ENCODE measurements around the gene LAPTM5. TPM values are rescaled to one million over a fixed set of nuclear protein-coding genes. Genes with fewer than 3 reads are reported as not detected.

The LAPTM5 gene
- total RNA-seq, 1 experiment from 2014 or later = not detected

DNA sequence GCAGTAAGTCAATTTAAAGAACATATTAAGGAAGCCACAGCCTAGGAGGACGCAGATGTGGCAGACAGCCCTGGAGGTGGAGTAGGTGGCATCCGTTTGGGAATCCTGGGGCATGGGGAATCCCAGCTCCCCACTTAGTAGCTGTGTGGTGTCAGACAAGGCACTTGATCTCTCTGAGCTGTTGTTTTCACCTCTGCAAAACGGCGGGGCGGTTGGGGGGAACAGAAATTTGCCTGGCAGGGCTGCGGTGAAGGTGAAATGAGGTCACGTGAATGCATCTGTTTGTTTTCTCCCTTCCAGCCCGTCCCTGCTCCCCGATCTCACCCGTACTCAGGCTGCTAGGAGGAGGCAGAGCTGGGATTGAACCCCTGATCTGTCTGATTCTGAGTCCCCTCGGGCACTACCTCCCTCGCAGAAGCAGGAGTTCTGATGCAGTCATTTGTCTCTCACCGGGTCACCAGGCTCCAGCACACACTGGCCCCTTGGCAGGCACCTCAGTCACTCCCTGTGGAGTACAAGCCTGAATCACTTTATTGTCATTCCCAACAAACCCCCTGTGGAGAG lies 2.2 kb upstream of the LAPTM5 start:
- Histone ChIP-seq H3K9me3 (replicated peaks) (no peaks in the 10 kb centered on the region), H3K36me3 (no peaks in the 10 kb centered on the region), H3K27me3 (replicated peaks) (no peaks in the 10 kb centered on the region), H3K4me3 (no peak overlapping the region), H3K4me1 (replicated peaks) (peaks cover 21% of the 10 kb centered on the region), H3K27ac (no peak overlapping the region)
- no peak for DNase-seq (ENCODE audit: low read depth in 1 of 2, low spot score in 2 of 2)

DNA sequence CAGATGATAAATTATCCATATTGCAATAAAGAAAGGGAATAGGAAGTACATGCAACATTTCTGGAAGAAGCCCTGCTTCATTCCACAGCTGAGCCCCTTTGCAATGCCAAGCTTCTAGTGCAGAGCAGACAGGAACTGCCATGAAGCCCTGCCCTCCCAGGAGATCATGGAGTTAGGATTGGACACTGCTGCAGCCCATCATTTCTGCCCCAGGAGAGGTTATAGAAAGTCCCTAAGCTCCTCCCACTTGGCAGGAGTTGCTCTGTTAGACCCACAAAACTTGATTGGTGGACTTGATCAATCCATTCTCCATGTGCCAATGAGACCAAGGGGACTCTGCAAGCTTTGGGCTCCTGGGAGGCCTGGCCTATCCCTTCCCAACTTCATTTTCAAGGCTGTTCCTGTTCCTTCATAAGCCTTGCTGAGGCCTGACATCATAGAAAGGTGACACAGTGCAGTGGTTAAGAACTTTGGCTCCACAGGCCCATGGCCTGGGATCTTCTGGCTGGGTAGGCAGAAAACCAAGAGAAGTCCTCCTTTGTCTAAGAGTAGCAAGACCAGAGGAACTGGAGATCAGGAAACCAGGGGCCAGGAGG lies 1.3 kb upstream of the LAPTM5 start:
- Histone ChIP-seq H3K9me3 (replicated peaks) (no peaks in the 10 kb centered on the region), H3K27me3 (replicated peaks) (no peaks in the 10 kb centered on the region), H3K27ac (no peak overlapping the region), H3K4me3 (no peak overlapping the region), H3K36me3 (no peaks in the 10 kb centered on the region), H3K4me1 (replicated peaks) (peaks cover 20% of the 10 kb centered on the region)
- peak in 1 of 2 experiments; percentile 10 for DNase-seq (ENCODE audit: low read depth in 1 of 2, low spot score in 2 of 2)

DNA sequence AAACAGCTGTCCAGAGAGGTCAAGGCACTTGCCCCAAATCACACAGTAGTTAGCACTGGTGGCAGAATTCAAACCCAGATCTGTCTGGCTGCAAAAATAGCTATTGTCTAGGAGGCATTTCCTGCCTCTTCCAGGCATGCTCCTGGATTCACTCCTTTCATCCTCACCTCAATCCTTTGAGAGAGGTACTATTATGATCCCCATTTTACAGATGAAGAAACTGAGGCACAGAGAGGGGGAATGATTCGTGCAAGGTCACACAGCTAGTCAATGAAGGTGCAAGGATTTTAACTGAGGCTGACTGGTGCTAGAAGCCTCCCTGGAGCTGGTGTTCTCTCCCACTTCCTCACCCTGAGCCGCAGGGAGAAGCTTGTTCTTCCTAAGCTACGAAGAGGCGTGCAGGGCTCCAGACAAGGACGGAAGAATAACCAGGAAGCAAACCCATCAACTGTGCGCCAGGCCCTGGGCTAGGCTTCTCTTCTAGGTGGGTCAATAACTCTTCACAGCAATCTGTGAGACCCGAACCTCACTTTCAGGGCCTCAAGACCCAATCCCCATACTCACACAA lies 631 bp upstream of the LAPTM5 start:
- DNase-seq (ENCODE audit: low read depth in 1 of 2, low spot score in 2 of 2) = no peak
- Histone ChIP-seq H3K4me1 (replicated peaks) (peaks cover 14% of the 10 kb centered on the region), H3K36me3 (no peaks in the 10 kb centered on the region), H3K27me3 (replicated peaks) (no peaks in the 10 kb centered on the region), H3K9me3 (replicated peaks) (no peaks in the 10 kb centered on the region), H3K4me3 (no peak overlapping the region), H3K27ac (no peak overlapping the region)

DNA sequence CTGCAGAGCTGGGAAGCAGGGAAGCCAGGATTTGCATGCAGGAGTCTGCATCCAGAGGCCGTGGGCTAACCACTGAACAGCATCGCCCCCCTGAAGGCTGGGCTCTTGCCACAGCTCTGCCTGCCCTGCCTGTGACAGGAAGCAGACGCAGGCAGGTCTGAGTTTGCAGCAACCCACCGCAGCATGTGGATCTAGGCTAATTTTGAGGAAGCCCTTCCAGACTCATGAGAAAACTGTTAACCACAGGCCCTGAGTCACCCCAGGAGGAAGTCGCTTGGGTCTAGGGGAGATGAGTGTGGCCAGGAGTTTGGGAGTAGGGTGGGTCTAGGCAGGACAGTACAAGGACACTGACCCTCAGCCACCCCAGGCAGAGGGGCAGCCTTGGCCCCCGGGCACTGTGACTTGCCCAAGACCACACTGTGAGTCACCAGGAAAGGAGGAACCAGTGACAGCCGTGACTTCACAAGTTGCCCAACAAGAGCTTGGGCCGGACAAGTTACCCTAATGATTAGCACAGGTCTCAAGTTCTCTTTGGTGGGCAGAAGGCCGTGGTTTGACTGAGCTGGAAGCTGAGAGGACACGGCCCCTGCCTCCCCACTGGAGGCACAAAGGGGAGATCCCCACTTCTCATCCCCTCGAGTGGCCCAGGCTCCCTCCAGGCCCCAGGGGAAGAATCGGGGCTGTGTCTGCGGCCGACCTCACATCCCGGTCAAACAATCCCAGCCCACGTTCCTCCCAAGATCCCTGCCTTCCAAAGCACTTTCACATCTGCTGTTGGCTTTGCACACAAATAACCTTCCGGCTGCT lies 826 bp downstream of the LAPTM5 start:
- H3K4me3 ChIP-seq = no peak overlapping the region
- no peaks in the 10 kb centered on the region for H3K27me3 ChIP-seq (replicated peaks)
- H3K27ac ChIP-seq = peak overlapping the region; percentile 38
- no peaks in the 10 kb centered on the region for H3K9me3 ChIP-seq (replicated peaks)
- H3K36me3 ChIP-seq = no peaks in the 10 kb centered on the region
- peak; percentile 49 to 64 for DNase-seq (ENCODE audit: low read depth in 1 of 2, low spot score in 2 of 2)
- H3K4me1 ChIP-seq (replicated peaks) = peaks cover 14% of the 10 kb centered on the region

DNA sequence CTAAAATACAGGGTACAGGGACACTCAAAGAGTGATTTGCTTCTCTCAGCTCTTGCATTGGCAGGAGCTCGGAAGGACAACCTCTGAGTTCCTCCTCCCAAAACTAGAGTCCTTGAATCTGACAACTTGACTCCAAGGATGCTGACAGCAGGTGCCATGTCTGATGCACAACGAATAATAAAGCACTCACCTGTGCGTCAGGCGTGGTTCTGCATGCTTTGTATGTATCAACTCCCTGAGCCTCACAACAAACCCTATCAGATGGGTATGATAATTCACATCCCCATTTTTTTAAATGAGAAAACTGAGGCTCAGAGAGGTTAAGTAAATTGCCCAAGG lies 1.4 kb downstream of the LAPTM5 start:
- H3K27ac ChIP-seq = no peak overlapping the region
- no peaks in the 10 kb centered on the region for H3K36me3 ChIP-seq
- H3K4me1 ChIP-seq (replicated peaks) = peaks cover 14% of the 10 kb centered on the region
- no peak overlapping the region for H3K4me3 ChIP-seq
- H3K9me3 ChIP-seq (replicated peaks) = no peaks in the 10 kb centered on the region
- H3K27me3 ChIP-seq (replicated peaks) = no peaks in the 10 kb centered on the region
- DNase-seq (ENCODE audit: low read depth in 1 of 2, low spot score in 2 of 2) = no peak

DNA sequence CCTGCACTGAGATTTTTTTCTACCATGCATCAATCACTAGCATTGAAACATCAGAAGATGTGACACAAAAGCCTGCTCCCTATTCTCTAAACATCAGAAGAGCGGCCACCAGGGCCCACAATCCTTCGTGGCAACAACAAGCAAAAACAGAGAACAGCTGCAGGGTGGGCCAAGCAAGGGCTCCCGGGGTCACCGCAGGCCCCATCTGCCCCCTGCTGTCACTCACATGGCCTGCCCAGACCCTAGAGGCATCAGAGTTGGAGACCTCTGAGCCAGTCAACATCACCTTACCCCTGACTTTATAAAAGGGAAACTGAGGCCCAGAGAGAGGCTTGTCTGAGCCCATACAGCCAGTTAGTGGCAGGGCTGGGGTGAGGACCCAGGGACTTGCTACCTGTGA lies 1.8 kb downstream of the LAPTM5 start:
- no peak for DNase-seq (ENCODE audit: low read depth in 1 of 2, low spot score in 2 of 2)
- no peaks in the 10 kb centered on the region for H3K9me3 ChIP-seq (replicated peaks)
- H3K36me3 ChIP-seq = no peaks in the 10 kb centered on the region
- H3K27ac ChIP-seq = no peak overlapping the region
- H3K4me1 ChIP-seq (replicated peaks) = peaks cover 14% of the 10 kb centered on the region
- H3K27me3 ChIP-seq (replicated peaks) = no peaks in the 10 kb centered on the region
- H3K4me3 ChIP-seq = no peak overlapping the region

DNA sequence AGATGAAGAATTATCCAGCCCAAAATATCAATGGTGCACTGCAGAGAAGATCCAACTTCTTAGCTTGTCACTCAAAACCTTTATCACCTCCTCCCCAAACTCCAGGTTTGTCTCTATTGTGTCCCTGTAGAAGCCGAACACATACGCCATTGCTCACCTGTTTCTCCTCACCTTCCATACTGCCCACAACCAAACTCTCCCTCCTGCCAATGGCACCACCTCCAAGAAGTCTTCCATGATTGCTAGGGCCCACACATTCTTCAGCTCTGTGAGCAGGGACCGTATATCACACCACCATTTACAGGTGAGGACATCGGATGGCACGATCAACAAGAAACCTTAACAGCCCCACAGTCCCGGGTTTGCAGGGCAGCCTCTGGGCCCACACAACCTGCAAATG lies 2.2 kb downstream of the LAPTM5 start:
- DNase-seq (ENCODE audit: low read depth in 1 of 2, low spot score in 2 of 2) = no peak
- peaks cover 14% of the 10 kb centered on the region for H3K4me1 ChIP-seq (replicated peaks)

DNA sequence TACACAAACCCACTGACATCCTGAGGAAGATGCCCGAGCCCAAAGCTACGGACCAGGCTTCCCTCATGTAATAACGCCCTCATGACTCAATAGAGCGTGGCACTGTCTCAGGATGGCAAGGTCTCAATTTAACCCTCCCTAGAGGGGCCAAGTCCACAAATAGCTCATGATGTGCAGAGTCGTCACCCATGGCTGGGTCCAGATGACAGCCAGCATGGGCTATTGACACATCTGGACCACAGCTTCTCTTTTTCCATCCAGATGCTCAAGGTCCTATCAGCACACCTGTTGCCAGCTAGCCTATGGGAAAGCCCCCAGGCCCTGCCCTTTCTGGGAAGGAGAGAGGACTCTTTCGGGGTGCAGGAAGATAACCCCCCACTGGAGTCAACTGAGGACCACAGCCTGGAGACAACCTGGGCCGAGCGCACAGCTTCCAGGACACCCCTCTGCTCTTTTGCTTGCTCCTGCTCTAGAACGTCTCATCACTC lies 2.8 kb downstream of the LAPTM5 start:
- Histone ChIP-seq H3K9me3 (replicated peaks) (no peaks in the 10 kb centered on the region), H3K36me3 (no peaks in the 10 kb centered on the region), H3K4me1 (replicated peaks) (peaks cover 14% of the 10 kb centered on the region), H3K27ac (no peak overlapping the region), H3K4me3 (no peak overlapping the region), H3K27me3 (replicated peaks) (no peaks in the 10 kb centered on the region)
- no peak for DNase-seq (ENCODE audit: low read depth in 1 of 2, low spot score in 2 of 2)

More for the DNA sequence above, 2.2 kb downstream of the LAPTM5 start:
- no peaks in the 10 kb centered on the region for H3K36me3 ChIP-seq
- H3K4me3 ChIP-seq = no peak overlapping the region
- H3K27ac ChIP-seq = no peak overlapping the region
- no peaks in the 10 kb centered on the region for H3K27me3 ChIP-seq (replicated peaks)
- H3K9me3 ChIP-seq (replicated peaks) = no peaks in the 10 kb centered on the region

DNA sequence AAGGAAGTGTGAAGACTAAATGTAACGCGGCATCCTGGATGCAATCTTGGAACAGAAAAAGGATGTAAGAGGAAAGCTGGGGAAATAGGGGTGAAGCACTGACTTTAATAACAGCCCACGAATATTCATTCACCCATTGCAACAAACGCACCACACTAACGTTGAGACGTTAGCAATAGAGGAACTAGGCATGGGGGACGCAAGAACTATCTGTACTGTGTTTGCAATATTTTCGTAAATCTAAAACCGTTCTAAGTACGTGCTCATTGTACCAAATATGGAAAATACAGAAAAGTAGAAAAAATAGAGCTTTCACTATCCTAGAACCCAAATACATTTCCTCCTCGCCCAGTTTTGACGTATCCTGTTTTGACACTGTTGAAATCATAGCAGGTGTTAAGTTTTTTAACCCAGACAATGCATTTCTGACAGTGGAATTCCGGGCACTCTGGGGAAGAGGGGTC lies 3.9 kb downstream of the LAPTM5 start:
- peaks cover 15% of the 10 kb centered on the region for H3K4me1 ChIP-seq (replicated peaks)
- no peaks in the 10 kb centered on the region for H3K36me3 ChIP-seq
- H3K27ac ChIP-seq = no peak overlapping the region
- no peaks in the 10 kb centered on the region for H3K9me3 ChIP-seq (replicated peaks)
- no peak overlapping the region for H3K4me3 ChIP-seq
- DNase-seq (ENCODE audit: low read depth in 1 of 2, low spot score in 2 of 2) = no peak
- no peaks in the 10 kb centered on the region for H3K27me3 ChIP-seq (replicated peaks)

DNA sequence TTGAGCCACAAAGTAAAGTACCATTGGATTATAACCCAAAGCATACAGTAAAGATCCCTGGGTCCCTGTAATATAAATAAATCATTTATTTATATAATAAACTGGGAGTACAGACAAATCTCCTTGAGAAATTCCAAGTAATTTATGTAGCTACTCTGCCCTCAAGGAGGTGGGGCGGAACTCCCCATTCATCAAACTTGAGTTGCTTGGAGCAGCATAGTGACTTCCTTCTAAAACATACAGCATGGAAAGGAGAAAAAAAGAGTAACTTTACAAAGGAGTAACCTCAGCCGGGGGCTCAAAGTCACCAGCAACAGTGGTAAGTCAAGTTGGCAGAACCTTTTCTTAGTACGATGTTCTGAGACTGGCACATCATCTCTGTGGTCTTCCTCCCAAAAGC lies 4.5 kb downstream of the LAPTM5 start:
- no peak overlapping the region for H3K27ac ChIP-seq
- H3K36me3 ChIP-seq = no peaks in the 10 kb centered on the region
- peaks cover 20% of the 10 kb centered on the region for H3K4me1 ChIP-seq (replicated peaks)
- DNase-seq (ENCODE audit: low read depth in 1 of 2, low spot score in 2 of 2) = no peak
- H3K27me3 ChIP-seq (replicated peaks) = no peaks in the 10 kb centered on the region
- H3K9me3 ChIP-seq (replicated peaks) = no peaks in the 10 kb centered on the region
- no peak overlapping the region for H3K4me3 ChIP-seq

DNA sequence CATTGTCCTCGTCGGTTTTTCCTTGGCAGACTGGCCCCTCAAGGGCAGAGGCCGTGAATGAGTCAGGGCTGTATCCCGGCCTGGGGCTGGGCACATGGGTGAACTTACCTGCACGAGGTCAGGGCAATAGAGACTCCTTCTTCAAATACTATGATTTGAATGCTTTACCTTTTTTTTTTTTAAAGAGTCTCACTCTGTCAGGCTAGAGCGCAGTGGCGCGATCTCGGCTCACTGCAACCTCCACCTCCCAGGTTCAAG lies 5.0 kb downstream of the LAPTM5 start:
- H3K27me3 ChIP-seq (replicated peaks) = no peaks in the 10 kb centered on the region
- peaks cover 23% of the 10 kb centered on the region for H3K4me1 ChIP-seq (replicated peaks)
- no peaks in the 10 kb centered on the region for H3K36me3 ChIP-seq
- no peak overlapping the region for H3K4me3 ChIP-seq
- H3K9me3 ChIP-seq (replicated peaks) = no peaks in the 10 kb centered on the region
- DNase-seq (ENCODE audit: low read depth in 1 of 2, low spot score in 2 of 2) = no peak
- H3K27ac ChIP-seq = no peak overlapping the region

DNA sequence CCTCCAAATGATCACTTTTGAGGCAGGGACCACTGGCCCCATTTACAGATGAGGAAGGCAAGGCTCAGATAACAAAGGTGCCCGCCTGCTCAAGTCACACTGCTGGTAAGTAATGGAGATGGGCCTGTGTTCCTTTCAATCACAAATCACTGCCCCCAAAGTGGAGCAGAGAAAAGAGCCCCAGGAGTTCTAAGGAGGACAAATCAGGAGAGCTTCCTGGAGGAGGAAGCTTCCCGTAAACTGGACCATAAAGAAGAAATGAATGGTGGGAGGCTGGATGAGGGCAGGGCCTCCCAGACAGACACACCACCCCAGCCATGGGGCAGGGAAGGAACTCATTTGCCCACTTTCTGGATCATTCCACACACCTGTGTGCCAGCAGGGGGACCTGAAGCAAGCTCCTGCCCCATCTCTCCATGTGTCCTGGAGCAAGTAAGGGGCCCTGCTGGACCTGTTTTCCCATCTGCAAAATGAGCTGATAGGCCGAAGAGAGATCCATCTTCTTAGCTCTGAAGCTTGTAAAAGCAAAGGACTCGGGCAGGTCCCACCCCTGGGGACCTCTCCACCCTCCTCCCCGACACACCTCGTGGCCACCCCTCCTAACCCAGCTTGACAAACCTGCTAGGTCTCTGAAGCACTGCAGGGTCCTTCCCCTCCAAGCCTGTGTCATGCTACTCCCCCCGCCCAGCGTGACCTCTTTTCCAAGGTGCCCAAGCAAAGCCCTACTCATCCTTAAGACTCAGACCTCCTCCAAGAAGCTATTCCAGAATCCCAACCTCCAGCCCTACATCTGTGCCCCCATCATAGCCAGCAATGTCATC lies 5.5 kb downstream of the LAPTM5 start:
- H3K27me3 ChIP-seq (replicated peaks) = no peaks in the 10 kb centered on the region
- no peaks in the 10 kb centered on the region for H3K36me3 ChIP-seq
- no peak for DNase-seq (ENCODE audit: low read depth in 1 of 2, low spot score in 2 of 2)
- no peak overlapping the region for H3K27ac ChIP-seq
- no peak overlapping the region for H3K4me3 ChIP-seq
- H3K4me1 ChIP-seq (replicated peaks) = peaks cover 21% of the 10 kb centered on the region
- H3K9me3 ChIP-seq (replicated peaks) = no peaks in the 10 kb centered on the region

DNA sequence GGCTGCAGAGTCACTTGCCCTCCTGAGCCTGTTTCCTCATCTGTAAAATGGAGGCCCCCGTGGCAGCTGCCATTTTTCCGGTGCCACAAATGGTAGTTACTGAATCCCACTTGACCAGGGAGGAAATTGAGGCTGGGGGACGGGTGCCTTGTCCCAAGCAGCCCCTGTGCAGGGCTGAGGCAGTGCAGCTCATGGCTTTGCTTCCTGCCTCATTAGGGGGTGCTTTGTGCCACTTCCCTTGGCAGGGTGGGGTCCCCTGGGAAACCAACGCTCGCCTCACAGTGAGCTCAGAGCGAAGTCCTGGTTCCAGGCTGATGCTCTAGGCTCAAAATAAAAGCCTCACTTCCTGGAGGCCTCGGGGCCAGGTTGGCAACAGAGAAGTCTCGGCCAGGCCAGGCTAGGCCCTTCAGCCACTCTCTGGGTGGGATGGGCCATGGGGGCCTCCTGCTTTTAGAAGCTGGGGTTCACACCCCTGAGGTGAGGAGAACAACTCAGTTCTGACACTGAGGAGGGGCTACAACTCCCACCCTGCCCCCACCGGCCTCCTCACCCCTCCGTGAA lies 6.8 kb downstream of the LAPTM5 start:
- Histone ChIP-seq H3K4me1 (replicated peaks) (peaks cover 9% of the 10 kb centered on the region), H3K27me3 (replicated peaks) (no peaks in the 10 kb centered on the region), H3K27ac (no peak overlapping the region), H3K9me3 (replicated peaks) (no peaks in the 10 kb centered on the region), H3K4me3 (no peak overlapping the region), H3K36me3 (no peaks in the 10 kb centered on the region)
- no peak for DNase-seq (ENCODE audit: low read depth in 1 of 2, low spot score in 2 of 2)

Measured in SJSA1 (cell line).